Thyroid gland (tissue), 4 donors: ENCODE results near the gene POLE3. TPM values are rescaled to one million over a fixed set of nuclear protein-coding genes. Genes with fewer than 3 reads are reported as not detected.
A peak's percentile ranks its signal among the peaks of the same experiment; 100 is the strongest.
"Not testable (repeated sequence)": the region's sequence is repeated elsewhere in the genome, so short reads cannot be mapped to it uniquely, and the experiment has no call there.

Source experiments
- DNase-seq, 2 donors: peaks; one replicate each; pipeline ENCODE4 v3.0.0-alpha.2; 2019
- H3K27ac ChIP-seq, 3 donors: fragments of 200-600 bp; sonication (generic); 1 replicate in 2 of 3; 2 replicates in 1 of 3; pipeline ENCODE4 v1.5.1; 2016 to 2019; ENCODE audit warnings: mild to moderate bottlenecking in 1 of 3, moderate library complexity in 1 of 3
- H3K27me3 ChIP-seq: fragments of 200-600 bp; sonication (generic); one replicate; pipeline ENCODE4 v1.5.1; 2019
- H3K36me3 ChIP-seq, 2 donors: fragments of 200-600 bp; sonication (generic); one replicate each; pipeline ENCODE4 v1.5.1; 2016 to 2019
- H3K4me1 ChIP-seq, 2 donors: fragments of 200-600 bp; sonication (generic); one replicate each; pipeline ENCODE4 v1.5.1; 2017 to 2019
- H3K4me3 ChIP-seq, 3 donors: fragments of 200-600 bp; sonication (generic); replicated peaks in 1 of 3; 1 replicate in 2 of 3; 2 replicates in 1 of 3; pipeline ENCODE4 v1.5.1; 2016; ENCODE audit warnings: mild to moderate bottlenecking in 1 of 3
- H3K9me3 ChIP-seq: fragments of 200-600 bp; sonication (generic); one replicate; pipeline ENCODE4 v1.5.1; 2017
- CTCF ChIP-seq, 6 experiments: fragments of 200-600 bp in 3 of 6; fragments of 450-650 bp in 3 of 6; sonication (generic) in 3 of 6; IDR thresholded peaks; one replicate each; pipeline ENCODE4 v1.5.1; 2016 to 2019; ENCODE audit warnings: antibody characterized with exemption in 6 of 6, mild to moderate bottlenecking in 2 of 6, inconsistent platforms in 1 of 6, moderate library complexity in 1 of 6
- POLR2A ChIP-seq, 2 donors: fragments of 450-650 bp; IDR thresholded peaks; one replicate each; pipeline ENCODE4 v1.6.1; 2017; ENCODE audit warnings: antibody characterized with exemption in 2 of 2, mild to moderate bottlenecking in 2 of 2, moderate library complexity in 1 of 2
- WGBS, 2 donors: methylation state at CpG; one replicate each; pipeline ENCODE4 v1.1.5; 2017; 5-methylcytosine and 5-hydroxymethylcytosine counted together
- intact Hi-C: fragments of 100-400 bp; cut with DNase I; formaldehyde crosslinking; loops from one replicate; pipeline ENCODE4 v1.15.1; 2023
- total RNA-seq, 4 donors: library from RNA; depleted of rRNA; stranded (reverse); fragments of >200 nt; gene quantifications; one replicate each; pipeline ENCODE4 v1.2.3, GENCODE V29; 2016

The POLE3 gene
- total RNA-seq, 4 donors from 2014 or later: 29.2 to 54.9 (median 33.5) TPM

DNA sequence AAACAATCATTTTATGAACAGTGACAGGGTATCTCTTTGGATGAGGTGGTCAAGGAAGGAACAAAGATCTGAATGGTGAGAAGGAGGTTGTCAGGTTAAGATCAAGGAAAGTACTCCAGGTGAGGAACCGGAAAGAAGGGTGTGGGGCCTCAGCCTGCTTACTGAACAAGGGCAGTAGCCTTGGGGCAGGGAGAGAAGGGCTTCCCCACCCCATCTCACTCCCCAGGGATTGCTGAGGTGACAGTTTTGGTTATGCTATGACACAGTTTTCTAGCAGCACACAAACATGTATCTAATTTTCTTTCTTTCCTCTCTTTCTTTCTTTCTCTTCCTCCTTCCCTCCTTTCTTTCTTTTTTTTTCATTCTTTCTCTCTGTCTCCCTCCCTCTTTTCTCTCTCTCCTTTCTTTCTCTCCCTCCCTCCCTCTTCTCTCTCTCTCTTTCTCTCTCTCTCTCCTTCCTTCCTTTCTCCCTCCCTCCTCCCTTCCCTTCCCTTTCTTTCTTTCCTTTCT, 29.6 kb downstream of the POLE3 start:
- TF ChIP-seq POLR2A (IDR thresholded peaks at IDR 0.05) (no peak), CTCF (IDR thresholded peaks at IDR 0.05) (no peak)
- Histone ChIP-seq H3K4me1 (peaks cover 20 to 26% of the 10 kb centered on the region in 2 donors), H3K4me3 (no peak overlapping the region), H3K27ac (peak overlapping the region; percentile 82 to 93 (median 85)), H3K36me3 (no peaks in the 10 kb centered on the region), H3K27me3 (no peaks in the 10 kb centered on the region), H3K9me3 (no peaks in the 10 kb centered on the region)
- WGBS, 2 donors: 39 to 50% methylated on average over 1 of the region's 1 CpG
- DNase-seq: peak; percentile 27 to 35
- intact Hi-C loops: no loop called here

GRCh38 chr9:113379829-113380210, 30.7 kb downstream of the POLE3 start:
- H3K4me1 ChIP-seq: peaks cover 24 to 34% of the 10 kb centered on the region in 2 donors
- H3K36me3 ChIP-seq, H3K9me3 ChIP-seq, DNase-seq, H3K4me3 ChIP-seq, H3K27me3 ChIP-seq, intact Hi-C loops: not testable (repeated sequence)
- 84 to 92% methylated on average over 2 of the region's 2 CpGs for WGBS, 2 donors
- H3K27ac ChIP-seq: peak overlapping the region in 2 of 3 donors; percentile 85 to 93

- H3K4me1 ChIP-seq: peaks cover 24 to 34% of the 10 kb centered on the region in 2 donors
- WGBS, 2 donors: 75 to 80% methylated on average over 23 to 24 of the region's 24 CpGs
- H3K36me3 ChIP-seq, DNase-seq, H3K27me3 ChIP-seq, H3K27ac ChIP-seq, H3K4me3 ChIP-seq, intact Hi-C loops, H3K9me3 ChIP-seq: not testable (repeated sequence)
Observed at GRCh38 chr9:113379094-113379828, 31.2 kb downstream of the POLE3 start.

GRCh38 chr9:113376634-113377567, 33.6 kb downstream of the POLE3 start, which contains the start of gene HDHD3:
TSS of gene HDHD3 (minus strand) at chr9:113376986. CDS start at chr9:113374354, 2,632 bp downstream.
- Histone ChIP-seq H3K27me3 (no peaks in the 10 kb centered on the region), H3K4me1 (peaks cover 27 to 43% of the 10 kb centered on the region in 2 donors), H3K36me3 (peaks cover 4 to 21% of the 10 kb centered on the region in 2 donors), H3K9me3 (no peaks in the 10 kb centered on the region), H3K4me3 (peak within 1 kb of the TSS; percentile 53 to 95 (median 72)), H3K27ac (peak within 1 kb of the TSS; percentile 84 to 97 (median 91))
- 2 to 4% methylated on average over 51 of the region's 74 CpGs for WGBS, 2 donors
- DNase-seq: peak; percentile 87 to 91
- intact Hi-C loops: no loop called here
- TF ChIP-seq CTCF (IDR thresholded peaks at IDR 0.05) (no peak), POLR2A (IDR thresholded peaks at IDR 0.05) (peak; percentile 75 to 85)

DNA sequence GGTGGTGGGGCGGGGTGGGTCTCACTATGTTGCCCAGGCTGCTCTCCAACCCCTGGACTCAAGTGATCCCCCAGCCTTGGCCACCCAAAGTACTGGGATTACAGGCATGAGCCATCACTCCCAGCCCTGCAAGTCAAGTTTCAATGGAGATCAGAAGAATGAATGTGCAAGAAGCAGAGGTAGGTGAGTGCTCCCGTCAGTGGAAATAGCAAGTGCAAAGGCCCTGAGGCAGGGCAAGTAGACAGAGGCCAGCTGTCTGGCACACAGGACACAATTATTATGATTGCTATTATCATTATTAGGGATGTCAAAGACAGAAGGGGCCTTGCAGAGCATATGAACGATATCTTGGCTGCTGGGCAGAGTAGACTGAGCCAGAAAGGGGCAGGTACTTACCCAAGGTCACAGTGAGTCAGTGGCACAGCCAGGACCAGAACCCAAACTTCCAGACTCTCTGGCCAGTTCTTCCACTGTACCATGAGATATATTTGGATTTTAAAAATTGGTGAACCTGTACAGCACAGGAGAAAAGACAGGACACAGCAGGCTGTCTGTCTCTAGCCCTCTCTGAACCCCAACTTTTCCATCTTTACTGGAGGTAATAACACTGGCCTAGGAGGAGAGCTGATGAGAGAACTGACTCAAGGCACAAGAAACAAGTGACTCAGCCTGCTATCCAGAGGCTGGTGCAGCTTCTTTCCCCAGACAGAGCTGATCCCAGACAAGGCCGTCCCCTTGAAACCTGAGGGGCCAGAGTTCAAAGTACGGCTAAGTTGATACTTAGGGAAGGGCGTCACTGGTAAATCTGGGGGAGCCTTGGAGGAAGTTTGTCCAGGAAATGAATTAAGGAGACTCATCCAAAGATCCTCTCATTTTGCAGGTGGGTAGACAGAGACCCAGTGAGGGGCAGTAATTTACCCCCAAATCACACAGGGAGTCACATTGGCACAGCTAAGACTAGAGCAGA, 35.1 kb downstream of the POLE3 start:
- peak overlapping the region; percentile 2 to 91 (median 50) for H3K27ac ChIP-seq
- DNase-seq: no peak
- intact Hi-C loops: no loop called here
- H3K4me1 ChIP-seq: peaks cover 20 to 37% of the 10 kb centered on the region in 2 donors
- no peak overlapping the region for H3K4me3 ChIP-seq
- peaks cover 4 to 21% of the 10 kb centered on the region in 2 donors for H3K36me3 ChIP-seq
- H3K9me3 ChIP-seq: no peaks in the 10 kb centered on the region
- 89 to 93% methylated on average over 6 of the region's 6 CpGs for WGBS, 2 donors
- H3K27me3 ChIP-seq: no peaks in the 10 kb centered on the region
- TF ChIP-seq POLR2A (IDR thresholded peaks at IDR 0.05) (no peak), CTCF (IDR thresholded peaks at IDR 0.05) (no peak)
